A549 (cell line): ENCODE results near the gene ABI3BP. TPM values are rescaled to one million over a fixed set of nuclear protein-coding genes. Genes with fewer than 3 reads are reported as not detected.

Experiments used
- ATAC-seq, 2 experiments: fragments of 200-7000 bp in 1 of 2; fragments of >200 bp in 1 of 2; cut with Nextera tagmentation in 1 of 2; cut with Tn5 transposase in 1 of 2; 3 replicates each; pipeline versions ENCODE4 v1.8.0 to v1.9.1; 2018 to 2020; ENCODE audit warnings: mild to moderate bottlenecking in 1 of 2, moderate library complexity in 1 of 2
- CTCF ChIA-PET: fragments of 300-600 bp; sonication (Branson Sonifier 250); formaldehyde crosslinking; extraction: SDS; loops from one replicate; lab custom pipeline; 2021; ENCODE audit warnings: antibody characterized with exemption, inconsistent platforms; lab: Yijun Ruan, JAX
- POLR2A ChIA-PET: fragments of 350-600 bp; formaldehyde crosslinking; extraction: SDS; loops from one replicate; lab custom pipeline; 2021; ENCODE audit warnings: antibody characterized with exemption, inconsistent platforms; lab: Yijun Ruan, JAX
- DNase-seq, 2 experiments: peaks; one replicate each; pipeline versions ENCODE4 v3.0.0 to v3.0.0-alpha.2; 2011 to 2016; ENCODE audit warnings: low read depth in 1 of 2, low spot score in 1 of 2
- FAIRE-seq: peaks from 2 replicates; lab custom pipeline; 2011; peaks lifted over from hg19 to GRCh38; lab: Jason Lieb, UNC
- H3K27ac ChIP-seq, 2 experiments: fragments of >200 bp; sonication (Bioruptor Twin); formaldehyde crosslinking; 3 replicates each; pipeline ENCODE4 v1.5.1; 2016 to 2017
- H3K4me1 ChIP-seq: fragments of >200 bp; sonication (Bioruptor Twin); formaldehyde crosslinking; 3 replicates; pipeline ENCODE4 v1.6.1; 2016
- H3K4me2 ChIP-seq: fragments of >200 bp; sonication (Bioruptor Twin); formaldehyde crosslinking; 3 replicates; pipeline ENCODE4 v1.6.1; 2016
- H3K4me3 ChIP-seq: fragments of >200 bp; sonication (Bioruptor Twin); formaldehyde crosslinking; 3 replicates; pipeline ENCODE4 v1.5.1; 2016
- H3K9me3 ChIP-seq: fragments of >200 bp; sonication (Bioruptor Twin); formaldehyde crosslinking; 3 replicates; pipeline ENCODE4 v1.6.1; 2016
- CBX2 ChIP-seq: fragments of 200-600 bp; sonication (generic); IDR thresholded peaks from 2 replicates; pipeline ENCODE4 v1.6.1; 2016; ENCODE audit warnings: low read depth, mild to moderate bottlenecking, borderline replicate concordance
- CBX8 ChIP-seq: fragments of 200-600 bp; sonication (generic); IDR thresholded peaks from 2 replicates; pipeline ENCODE4 v1.6.1; 2016
- EP300 ChIP-seq, 2 experiments: fragments of >200 bp; sonication (Bioruptor Twin); formaldehyde crosslinking; IDR thresholded peaks; 2 replicates in 1 of 2; 3 replicates in 1 of 2; pipeline ENCODE4 v1.6.1; 2016 to 2017
- FOSL2 ChIP-seq, 2 experiments: fragments of 450-650 bp in 1 of 2; fragments of >200 bp in 1 of 2; sonication (Bioruptor Twin) in 1 of 2; formaldehyde crosslinking; IDR thresholded peaks; 2 replicates each; pipeline versions ENCODE4 v1.5.0 to v1.6.1; 2016 to 2020; ENCODE audit warnings: mild to moderate bottlenecking in 1 of 2, moderate library complexity in 1 of 2
- FOXS1 ChIP-seq: fragments of 250-450 bp; sonication (Bioruptor Pico); IDR thresholded peaks from 2 replicates; pipeline ENCODE4 v1.5.0; 2020; ENCODE audit warnings: mild to moderate bottlenecking, moderate library complexity
- HDAC2 ChIP-seq: fragments of 200-600 bp; sonication (generic); IDR thresholded peaks from 2 replicates; pipeline ENCODE4 v1.6.1; 2016
- HEYL ChIP-seq: fragments of 250-450 bp; sonication (Bioruptor Pico); IDR thresholded peaks from 2 replicates; pipeline ENCODE4 v1.8.0; 2021; ENCODE audit warnings: mild to moderate bottlenecking, moderate library complexity
- JUN ChIP-seq, 2 experiments: fragments of >200 bp; sonication (Bioruptor Twin); formaldehyde crosslinking; IDR thresholded peaks; 2 replicates in 1 of 2; 3 replicates in 1 of 2; pipeline ENCODE4 v1.6.1; 2016 to 2017
- NFE2L2 ChIP-seq: fragments of 150-350 bp; conservative IDR thresholded peaks from 2 replicates; pipeline ENCODE4 v1.6.1; 2014; ENCODE audit warnings: low read length
- NPAS2 ChIP-seq: fragments of 250-450 bp; sonication (Bioruptor Pico); IDR thresholded peaks from 2 replicates; pipeline ENCODE4 v1.8.0; 2022; ENCODE audit warnings: mild to moderate bottlenecking, moderate library complexity, borderline replicate concordance
- RNF2 ChIP-seq: fragments of 200-600 bp; sonication (generic); IDR thresholded peaks from 2 replicates; pipeline ENCODE4 v1.6.1; 2016; ENCODE audit warnings: low read depth, mild to moderate bottlenecking, antibody characterized with exemption, moderate library complexity, borderline replicate concordance
- SREBF2 ChIP-seq: fragments of 450-650 bp; IDR thresholded peaks from 2 replicates; pipeline ENCODE4 v1.6.1; 2014; ENCODE audit warnings: mild to moderate bottlenecking, moderate library complexity
- TP53 ChIP-seq: fragments of 250-450 bp; sonication (Bioruptor Pico); IDR thresholded peaks from 2 replicates; pipeline ENCODE4 v1.5.0; 2021; ENCODE audit warnings: mild to moderate bottlenecking, moderate library complexity
- USF2 ChIP-seq: fragments of 450-650 bp; IDR thresholded peaks from 2 replicates; pipeline ENCODE4 v1.6.1; 2014; ENCODE audit warnings: antibody characterized with exemption
- ZNF302 ChIP-seq: fragments of 250-450 bp; sonication (Bioruptor Pico); IDR thresholded peaks from 2 replicates; pipeline ENCODE4 v1.9.0; 2021; ENCODE audit warnings: inconsistent platforms, mild to moderate bottlenecking, moderate library complexity
- WGBS: methylation state at CpG from one replicate; pipeline ENCODE4 v1.1.6; 2017; ENCODE audit errors: missing lambda C conversion rate; 5-methylcytosine and 5-hydroxymethylcytosine counted together
- polyA plus RNA-seq, 4 experiments: library from polyadenylated mRNA; depleted of rRNA in 3 of 4; stranded (reverse); fragments of >200 nt; fragmentation: RNase III in 1 of 4; extraction: RNeasy Plus Mini Kit Qiagen cat#74134 plus additional on column Dnase treatment in 1 of 4; gene quantifications; 2 replicates in 3 of 4; 3 replicates in 1 of 4; pipeline ENCODE4 v1.2.3, GENCODE V29; 2011 to 2017
- TF ChIP-seq, protein P1 (sequence below): fragments of 250-450 bp; sonication (Bioruptor Pico); IDR thresholded peaks from 2 replicates; pipeline ENCODE4 v1.5.0; 2021; ENCODE audit warnings: mild to moderate bottlenecking, moderate library complexity, borderline replicate concordance
- TF ChIP-seq, protein P2 (sequence below): fragments of 200-600 bp; sonication (generic); IDR thresholded peaks from 2 replicates; pipeline ENCODE4 v1.6.1; 2016; ENCODE audit warnings: antibody characterized with exemption, mild to moderate bottlenecking, moderate library complexity
- TF ChIP-seq, protein P3 (sequence below): fragments of >200 bp; sonication (Bioruptor Twin); formaldehyde crosslinking; IDR thresholded peaks from 2 replicates; pipeline ENCODE4 v1.6.1; 2016

Gene ABI3BP
- polyA plus RNA-seq, 2 of the 4 experiments (the other 2 are of a cell fraction), result 1.3 to 1.8 TPM

DNA sequence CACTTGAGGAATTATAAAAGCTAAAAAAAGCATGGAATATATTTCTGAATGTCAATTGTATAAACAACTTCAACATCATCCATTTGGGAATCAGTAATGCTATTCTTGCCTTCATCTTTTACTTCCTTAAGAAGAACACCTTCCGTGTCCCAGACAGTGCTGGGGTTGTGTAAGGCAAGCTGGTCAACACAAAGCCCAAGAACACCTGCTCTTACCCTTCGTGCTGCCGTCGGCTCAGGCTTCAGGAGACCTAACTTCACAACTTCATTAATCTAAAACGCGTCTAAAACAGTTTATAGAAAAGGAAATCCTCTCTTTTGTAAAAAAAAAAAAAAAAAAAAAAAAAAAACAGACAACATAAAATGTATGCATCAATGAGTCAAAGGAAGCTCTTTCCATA is 81.3 kb downstream of the ABI3BP start:
- WGBS, result 89% methylated on average over 6 of the region's 6 CpGs

DNA sequence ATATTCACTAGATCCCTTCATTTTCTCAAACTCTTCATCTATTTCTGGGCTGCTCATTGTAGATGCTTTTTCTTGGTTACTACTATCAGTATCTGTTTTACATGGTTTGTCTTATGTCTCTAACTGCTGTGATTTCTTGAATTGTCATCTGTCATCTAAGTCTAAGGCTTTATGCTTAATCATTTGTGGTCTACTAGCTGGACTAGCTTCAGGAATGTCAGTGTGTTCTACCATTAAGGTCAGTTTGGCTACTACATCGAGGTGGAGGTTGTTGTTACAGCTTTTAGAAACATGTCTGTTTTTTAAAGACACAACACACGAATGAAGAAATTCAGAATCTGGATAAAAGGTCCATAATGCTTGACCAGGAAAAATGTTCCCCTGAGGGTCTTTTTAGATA is 82.2 kb downstream of the ABI3BP start:
- POLR2A ChIA-PET, result no interaction called here
- no peak for ATAC-seq
- TF ChIP-seq JUN (IDR thresholded peaks at IDR 0.05) (no peak), HEYL (CRISPR knock-in tag) (no peak), SREBF2 (no peak), HDAC2 (no peak), ZNF302 (no peak), TP53 (no peak), EP300 (IDR thresholded peaks at IDR 0.05) (no peak), NFE2L2 (no peak), CBX2 (no peak), FOXS1 (CRISPR knock-in tag) (no peak)
- no peak for FAIRE-seq
- no peaks in the 10 kb centered on the region for H3K9me3 ChIP-seq
- no peak overlapping the region for H3K4me3 ChIP-seq
- DNase-seq, result no peak
- no peaks in the 10 kb centered on the region for H3K4me1 ChIP-seq
- CTCF ChIA-PET, result no interaction called here
- no peak overlapping the region for H3K27ac ChIP-seq
- 22% methylated on average over 2 of the region's 2 CpGs for WGBS
- no peak overlapping the region for H3K4me2 ChIP-seq

More for the DNA sequence above, 81.3 kb downstream of the ABI3BP start:
- no peak overlapping the region for H3K4me2 ChIP-seq
- FAIRE-seq, result no peak
- H3K27ac ChIP-seq, result no peak overlapping the region
- TF ChIP-seq RNF2 (no peak), JUN (IDR thresholded peaks at IDR 0.05) (no peak), NFE2L2 (no peak), CBX8 (no peak), NPAS2 (CRISPR knock-in tag) (no peak), FOSL2 (IDR thresholded peaks at IDR 0.05) (no peak), FOSL2 (CRISPR knock-in tag; IDR thresholded peaks at IDR 0.05) (no peak), USF2 (no peak)
- TF ChIP-seq, protein P1, sequence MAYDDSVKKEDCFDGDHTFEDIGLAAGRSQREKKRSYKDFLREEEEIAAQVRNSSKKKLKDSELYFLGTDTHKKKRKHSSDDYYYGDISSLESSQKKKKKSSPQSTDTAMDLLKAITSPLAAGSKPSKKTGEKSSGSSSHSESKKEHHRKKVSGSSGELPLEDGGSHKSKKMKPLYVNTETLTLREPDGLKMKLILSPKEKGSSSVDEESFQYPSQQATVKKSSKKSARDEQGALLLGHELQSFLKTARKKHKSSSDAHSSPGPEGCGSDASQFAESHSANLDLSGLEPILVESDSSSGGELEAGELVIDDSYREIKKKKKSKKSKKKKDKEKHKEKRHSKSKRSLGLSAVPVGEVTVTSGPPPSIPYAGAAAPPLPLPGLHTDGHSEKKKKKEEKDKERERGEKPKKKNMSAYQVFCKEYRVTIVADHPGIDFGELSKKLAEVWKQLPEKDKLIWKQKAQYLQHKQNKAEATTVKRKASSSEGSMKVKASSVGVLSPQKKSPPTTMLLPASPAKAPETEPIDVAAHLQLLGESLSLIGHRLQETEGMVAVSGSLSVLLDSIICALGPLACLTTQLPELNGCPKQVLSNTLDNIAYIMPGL (CRISPR knock-in tag), result no peak
- TF ChIP-seq, protein P2, sequence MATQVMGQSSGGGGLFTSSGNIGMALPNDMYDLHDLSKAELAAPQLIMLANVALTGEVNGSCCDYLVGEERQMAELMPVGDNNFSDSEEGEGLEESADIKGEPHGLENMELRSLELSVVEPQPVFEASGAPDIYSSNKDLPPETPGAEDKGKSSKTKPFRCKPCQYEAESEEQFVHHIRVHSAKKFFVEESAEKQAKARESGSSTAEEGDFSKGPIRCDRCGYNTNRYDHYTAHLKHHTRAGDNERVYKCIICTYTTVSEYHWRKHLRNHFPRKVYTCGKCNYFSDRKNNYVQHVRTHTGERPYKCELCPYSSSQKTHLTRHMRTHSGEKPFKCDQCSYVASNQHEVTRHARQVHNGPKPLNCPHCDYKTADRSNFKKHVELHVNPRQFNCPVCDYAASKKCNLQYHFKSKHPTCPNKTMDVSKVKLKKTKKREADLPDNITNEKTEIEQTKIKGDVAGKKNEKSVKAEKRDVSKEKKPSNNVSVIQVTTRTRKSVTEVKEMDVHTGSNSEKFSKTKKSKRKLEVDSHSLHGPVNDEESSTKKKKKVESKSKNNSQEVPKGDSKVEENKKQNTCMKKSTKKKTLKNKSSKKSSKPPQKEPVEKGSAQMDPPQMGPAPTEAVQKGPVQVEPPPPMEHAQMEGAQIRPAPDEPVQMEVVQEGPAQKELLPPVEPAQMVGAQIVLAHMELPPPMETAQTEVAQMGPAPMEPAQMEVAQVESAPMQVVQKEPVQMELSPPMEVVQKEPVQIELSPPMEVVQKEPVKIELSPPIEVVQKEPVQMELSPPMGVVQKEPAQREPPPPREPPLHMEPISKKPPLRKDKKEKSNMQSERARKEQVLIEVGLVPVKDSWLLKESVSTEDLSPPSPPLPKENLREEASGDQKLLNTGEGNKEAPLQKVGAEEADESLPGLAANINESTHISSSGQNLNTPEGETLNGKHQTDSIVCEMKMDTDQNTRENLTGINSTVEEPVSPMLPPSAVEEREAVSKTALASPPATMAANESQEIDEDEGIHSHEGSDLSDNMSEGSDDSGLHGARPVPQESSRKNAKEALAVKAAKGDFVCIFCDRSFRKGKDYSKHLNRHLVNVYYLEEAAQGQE, result no peak
- TF ChIP-seq, protein P3, sequence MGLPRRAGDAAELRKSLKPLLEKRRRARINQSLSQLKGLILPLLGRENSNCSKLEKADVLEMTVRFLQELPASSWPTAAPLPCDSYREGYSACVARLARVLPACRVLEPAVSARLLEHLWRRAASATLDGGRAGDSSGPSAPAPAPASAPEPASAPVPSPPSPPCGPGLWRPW, result no peak
- TF ChIP-seq, all 56 proteins: peak for 0
- POLR2A ChIA-PET, result no interaction called here
- CTCF ChIA-PET, result interaction anchor here (0.7 to 1.3 kb wide), 2 partner anchors 19 to 36 kb away, joined by 3 read pairs; no protein-coding TSS in a partner anchor
- Histone ChIP-seq H3K4me1 (no peaks in the 10 kb centered on the region), H3K9me3 (no peaks in the 10 kb centered on the region), H3K4me3 (no peak overlapping the region)
- ATAC-seq (no peak), DNase-seq (no peak)
